ENCODE data around the gene COL21A1.
A peak's percentile ranks its signal among the peaks of the same experiment; 100 is the strongest.

The COL21A1 gene

GRCh38 chr6:56140090-56140489 is 107.3 kb downstream of the COL21A1 start:
- no peak for DNase-seq
- Histone ChIP-seq H3K9me3 (ENCODE audit: control extremely low read depth in 1 of 5, control insufficient read depth in 4 of 5, insufficient read depth in 2 of 5, low read depth in 1 of 5, low read length in 4 of 5) (no peaks in the 10 kb centered on the region), H3K27ac (ENCODE audit: insufficient read depth in 1 of 2, low read depth in 1 of 2, low read length in 2 of 2, poor library complexity in 1 of 2, severe bottlenecking in 2 of 2) (no peak overlapping the region), H3K36me3 (ENCODE audit: control insufficient read depth in 4 of 4, insufficient read depth in 4 of 4, low read length in 3 of 4) (no peaks in the 10 kb centered on the region), H3K27me3 (replicated peaks in 2 of 5; ENCODE audit: control insufficient read depth in 4 of 5, insufficient read depth in 5 of 5, low read length in 4 of 5) (no peaks in the 10 kb centered on the region), H3K4me1 (ENCODE audit: control extremely low read depth in 1 of 4, control insufficient read depth in 4 of 4, insufficient read depth in 4 of 4, low read length in 3 of 4) (no peaks in the 10 kb centered on the region), H3K4me3 (ENCODE audit: control insufficient read depth in 1 of 7, extremely low read depth in 1 of 7, insufficient read depth in 4 of 7, low read depth in 2 of 7, low read length in 6 of 7) (no peak overlapping the region)
- CTCF ChIA-PET: no interaction called here
- POLR2A ChIA-PET: no interaction called here

DNA sequence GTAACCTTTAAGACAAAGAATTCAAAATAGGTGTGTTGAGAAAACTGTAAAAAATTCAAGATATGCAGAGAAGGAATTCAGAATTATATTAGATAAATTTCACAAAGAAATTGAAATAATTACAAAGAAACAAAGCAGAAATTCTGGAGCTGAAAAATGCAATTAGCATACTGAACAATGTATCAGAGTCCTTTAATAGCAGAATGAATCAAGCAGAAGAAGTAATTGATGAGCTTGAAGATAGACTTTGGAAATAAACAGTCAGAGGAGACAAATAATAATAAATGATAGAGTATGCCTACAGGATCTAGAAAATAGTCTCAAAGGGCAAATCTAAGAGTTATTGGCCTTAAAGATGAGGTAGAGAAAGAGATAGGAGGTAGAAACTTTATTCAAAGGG is 131.7 kb downstream of the COL21A1 start:
- POLR2A ChIA-PET: no interaction called here
- Histone ChIP-seq H3K4me3 (ENCODE audit: control insufficient read depth in 1 of 7, extremely low read depth in 1 of 7, insufficient read depth in 4 of 7, low read depth in 2 of 7, low read length in 6 of 7) (no peak overlapping the region), H3K4me1 (ENCODE audit: control extremely low read depth in 1 of 4, control insufficient read depth in 4 of 4, insufficient read depth in 4 of 4, low read length in 3 of 4) (no peaks in the 10 kb centered on the region), H3K9me3 (ENCODE audit: control extremely low read depth in 1 of 5, control insufficient read depth in 4 of 5, insufficient read depth in 2 of 5, low read depth in 1 of 5, low read length in 4 of 5) (peaks cover 0 to 15% (median 0%) of the 10 kb centered on the region in 5 experiments), H3K36me3 (ENCODE audit: control insufficient read depth in 4 of 4, insufficient read depth in 4 of 4, low read length in 3 of 4) (no peaks in the 10 kb centered on the region), H3K27me3 (replicated peaks in 2 of 5; ENCODE audit: control insufficient read depth in 4 of 5, insufficient read depth in 5 of 5, low read length in 4 of 5) (no peaks in the 10 kb centered on the region), H3K27ac (ENCODE audit: insufficient read depth in 1 of 2, low read depth in 1 of 2, low read length in 2 of 2, poor library complexity in 1 of 2, severe bottlenecking in 2 of 2) (no peak overlapping the region)
- CTCF ChIA-PET: no interaction called here
- no peak for DNase-seq

DNA sequence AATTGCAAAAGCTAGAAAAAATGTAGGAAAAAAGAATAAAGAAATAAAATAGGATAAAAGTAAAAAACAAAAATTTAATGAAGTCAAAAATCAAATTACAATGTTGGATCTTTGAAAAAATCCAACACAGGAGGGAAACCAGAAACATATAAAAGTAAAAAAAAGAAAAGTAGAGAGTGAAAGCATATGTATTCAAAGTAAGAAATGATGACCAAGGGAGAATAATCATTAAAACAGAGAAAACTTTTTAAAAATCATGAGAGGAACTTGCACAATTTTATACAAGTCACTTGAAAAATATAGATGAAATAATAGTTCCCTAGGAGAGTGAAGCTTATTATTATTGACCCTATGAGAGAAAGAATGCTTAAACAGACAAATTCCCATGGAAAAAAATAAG is 138.2 kb downstream of the COL21A1 start:
- no peaks in the 10 kb centered on the region for H3K27me3 ChIP-seq (replicated peaks in 2 of 5; ENCODE audit: control insufficient read depth in 4 of 5, insufficient read depth in 5 of 5, low read length in 4 of 5)
- DNase-seq: no peak
- ChIA-PET POLR2A (no interaction called here), CTCF (no interaction called here)
- no peak overlapping the region for H3K4me3 ChIP-seq (ENCODE audit: control insufficient read depth in 1 of 7, extremely low read depth in 1 of 7, insufficient read depth in 4 of 7, low read depth in 2 of 7, low read length in 6 of 7)
- H3K36me3 ChIP-seq (ENCODE audit: control insufficient read depth in 4 of 4, insufficient read depth in 4 of 4, low read length in 3 of 4): no peaks in the 10 kb centered on the region
- H3K9me3 ChIP-seq (ENCODE audit: control extremely low read depth in 1 of 5, control insufficient read depth in 4 of 5, insufficient read depth in 2 of 5, low read depth in 1 of 5, low read length in 4 of 5): peaks cover 0 to 7% (median 0%) of the 10 kb centered on the region in 5 experiments
- H3K4me1 ChIP-seq (ENCODE audit: control extremely low read depth in 1 of 4, control insufficient read depth in 4 of 4, insufficient read depth in 4 of 4, low read length in 3 of 4): no peaks in the 10 kb centered on the region
- no peak overlapping the region for H3K27ac ChIP-seq (ENCODE audit: insufficient read depth in 1 of 2, low read depth in 1 of 2, low read length in 2 of 2, poor library complexity in 1 of 2, severe bottlenecking in 2 of 2)

DNA sequence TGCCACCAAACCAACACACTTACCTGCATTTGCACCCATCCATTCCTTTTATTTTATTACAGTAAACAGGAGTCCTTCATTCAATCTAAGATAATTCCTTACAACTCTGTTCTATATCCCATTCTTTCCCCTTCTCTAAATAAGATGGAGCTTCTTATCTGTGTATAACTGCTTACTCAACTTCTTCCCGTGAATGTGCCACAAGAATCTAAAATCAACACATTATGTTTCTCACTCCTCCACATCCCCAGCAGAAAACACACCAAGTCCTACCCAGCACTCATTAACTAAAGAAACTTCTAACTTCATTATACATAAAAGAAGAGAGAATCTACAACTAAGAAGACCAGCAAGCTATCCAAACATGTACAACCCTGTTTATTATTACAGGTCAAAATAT is 141.1 kb downstream of the COL21A1 start:
- Histone ChIP-seq H3K9me3 (ENCODE audit: control extremely low read depth in 1 of 5, control insufficient read depth in 4 of 5, insufficient read depth in 2 of 5, low read depth in 1 of 5, low read length in 4 of 5) (no peaks in the 10 kb centered on the region), H3K36me3 (ENCODE audit: control insufficient read depth in 4 of 4, insufficient read depth in 4 of 4, low read length in 3 of 4) (no peaks in the 10 kb centered on the region), H3K4me1 (ENCODE audit: control extremely low read depth in 1 of 4, control insufficient read depth in 4 of 4, insufficient read depth in 4 of 4, low read length in 3 of 4) (peaks cover 0 to 4% (median 0%) of the 10 kb centered on the region in 4 experiments), H3K27ac (ENCODE audit: insufficient read depth in 1 of 2, low read depth in 1 of 2, low read length in 2 of 2, poor library complexity in 1 of 2, severe bottlenecking in 2 of 2) (no peak overlapping the region), H3K27me3 (replicated peaks in 2 of 5; ENCODE audit: control insufficient read depth in 4 of 5, insufficient read depth in 5 of 5, low read length in 4 of 5) (no peaks in the 10 kb centered on the region), H3K4me3 (ENCODE audit: control insufficient read depth in 1 of 7, extremely low read depth in 1 of 7, insufficient read depth in 4 of 7, low read depth in 2 of 7, low read length in 6 of 7) (no peak overlapping the region)
- POLR2A ChIA-PET: no interaction called here
- DNase-seq: no peak
- whole genome bisulfite sequencing (ENCODE audit: insufficient coverage): no CpG with 5 or more reads among the region's 1 CpG
- CTCF ChIA-PET: no interaction called here

DNA sequence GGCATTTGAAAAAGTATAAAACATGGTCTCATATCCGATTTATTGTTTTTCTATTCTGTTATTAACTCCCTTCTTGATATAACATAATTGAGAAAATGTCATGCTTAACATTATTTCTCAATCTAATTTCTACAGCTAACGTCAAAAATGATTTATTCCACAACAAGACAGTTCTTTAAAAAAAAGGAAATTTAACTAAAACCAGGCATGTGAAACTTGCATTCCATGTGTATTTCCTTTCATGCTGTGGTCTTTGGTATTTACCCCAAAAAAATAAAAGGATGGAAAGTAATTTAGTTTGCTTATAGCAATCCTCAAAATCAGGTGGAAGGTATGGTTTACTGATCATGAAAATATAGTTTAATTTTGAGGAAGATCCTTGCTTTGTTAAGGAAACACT is 142.8 kb downstream of the COL21A1 start:
- no CpG with 5 or more reads among the region's 2 CpGs for WGBS (ENCODE audit: insufficient coverage)
- no peaks in the 10 kb centered on the region for H3K27me3 ChIP-seq (replicated peaks in 2 of 5; ENCODE audit: control insufficient read depth in 4 of 5, insufficient read depth in 5 of 5, low read length in 4 of 5)
- ChIA-PET POLR2A (no interaction called here), CTCF (no interaction called here)
- no peak overlapping the region for H3K4me3 ChIP-seq (ENCODE audit: control insufficient read depth in 1 of 7, extremely low read depth in 1 of 7, insufficient read depth in 4 of 7, low read depth in 2 of 7, low read length in 6 of 7)
- no peaks in the 10 kb centered on the region for H3K9me3 ChIP-seq (ENCODE audit: control extremely low read depth in 1 of 5, control insufficient read depth in 4 of 5, insufficient read depth in 2 of 5, low read depth in 1 of 5, low read length in 4 of 5)
- peaks cover 0 to 10% (median 2%) of the 10 kb centered on the region in 4 experiments for H3K4me1 ChIP-seq (ENCODE audit: control extremely low read depth in 1 of 4, control insufficient read depth in 4 of 4, insufficient read depth in 4 of 4, low read length in 3 of 4)
- H3K36me3 ChIP-seq (ENCODE audit: control insufficient read depth in 4 of 4, insufficient read depth in 4 of 4, low read length in 3 of 4): no peaks in the 10 kb centered on the region
- no peak for DNase-seq
- H3K27ac ChIP-seq (ENCODE audit: insufficient read depth in 1 of 2, low read depth in 1 of 2, low read length in 2 of 2, poor library complexity in 1 of 2, severe bottlenecking in 2 of 2): no peak overlapping the region

DNA sequence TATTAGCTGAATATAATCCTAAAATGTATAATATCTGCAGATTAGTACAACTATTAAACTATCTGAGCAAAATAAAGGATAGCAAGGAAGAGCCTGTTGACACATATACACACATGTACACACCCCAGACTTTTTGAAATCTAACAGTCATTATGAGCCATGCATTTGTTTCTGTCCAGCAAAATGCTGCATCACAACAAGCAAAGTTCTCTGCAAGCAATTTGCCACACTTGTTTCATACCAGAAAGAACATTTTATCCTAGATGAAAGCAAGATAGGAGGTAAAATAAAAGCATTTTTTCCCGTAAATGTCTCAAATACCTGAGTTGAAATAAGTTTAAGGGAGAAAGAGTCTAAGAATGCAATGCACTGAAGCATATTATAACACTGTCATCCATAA is 145.2 kb downstream of the COL21A1 start:
- DNase-seq: no peak
- Histone ChIP-seq H3K27ac (ENCODE audit: insufficient read depth in 1 of 2, low read depth in 1 of 2, low read length in 2 of 2, poor library complexity in 1 of 2, severe bottlenecking in 2 of 2) (no peak overlapping the region), H3K4me3 (ENCODE audit: control insufficient read depth in 1 of 7, extremely low read depth in 1 of 7, insufficient read depth in 4 of 7, low read depth in 2 of 7, low read length in 6 of 7) (no peak overlapping the region), H3K27me3 (replicated peaks in 2 of 5; ENCODE audit: control insufficient read depth in 4 of 5, insufficient read depth in 5 of 5, low read length in 4 of 5) (no peaks in the 10 kb centered on the region), H3K36me3 (ENCODE audit: control insufficient read depth in 4 of 4, insufficient read depth in 4 of 4, low read length in 3 of 4) (no peaks in the 10 kb centered on the region), H3K9me3 (ENCODE audit: control extremely low read depth in 1 of 5, control insufficient read depth in 4 of 5, insufficient read depth in 2 of 5, low read depth in 1 of 5, low read length in 4 of 5) (no peaks in the 10 kb centered on the region), H3K4me1 (ENCODE audit: control extremely low read depth in 1 of 4, control insufficient read depth in 4 of 4, insufficient read depth in 4 of 4, low read length in 3 of 4) (peaks cover 0 to 10% (median 2%) of the 10 kb centered on the region in 4 experiments)
- ChIA-PET CTCF (no interaction called here), POLR2A (no interaction called here)
- WGBS (ENCODE audit: insufficient coverage): no CpG with 5 or more reads among the region's 1 CpG

DNA sequence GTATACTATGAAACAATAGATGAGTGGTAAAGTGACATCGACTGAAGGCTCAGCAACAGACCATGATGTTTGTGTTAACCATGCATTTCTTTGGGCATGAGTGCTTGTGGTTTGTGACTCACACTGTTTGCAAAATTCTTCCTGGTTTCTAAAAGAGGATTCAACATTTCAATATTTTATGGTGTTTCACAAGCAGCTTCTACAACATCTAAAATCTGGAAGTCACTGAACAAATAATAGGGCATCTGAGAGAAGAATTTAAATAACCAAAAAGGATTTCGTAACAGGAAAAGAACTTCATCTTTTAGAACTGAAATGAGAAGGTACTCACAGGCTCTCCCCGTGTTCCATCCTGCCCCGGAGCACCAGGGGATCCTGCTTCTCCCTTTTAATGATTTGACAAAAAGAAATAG is 146.2 kb downstream of the COL21A1 start:
- H3K9me3 ChIP-seq (ENCODE audit: control extremely low read depth in 1 of 5, control insufficient read depth in 4 of 5, insufficient read depth in 2 of 5, low read depth in 1 of 5, low read length in 4 of 5): no peaks in the 10 kb centered on the region
- POLR2A ChIA-PET: no interaction called here
- no peaks in the 10 kb centered on the region for H3K27me3 ChIP-seq (replicated peaks in 2 of 5; ENCODE audit: control insufficient read depth in 4 of 5, insufficient read depth in 5 of 5, low read length in 4 of 5)
- 29% methylated on average over 3 of the region's 4 CpGs for WGBS (ENCODE audit: insufficient coverage)
- H3K4me1 ChIP-seq (ENCODE audit: control extremely low read depth in 1 of 4, control insufficient read depth in 4 of 4, insufficient read depth in 4 of 4, low read length in 3 of 4): peaks cover 0 to 10% (median 2%) of the 10 kb centered on the region in 4 experiments
- no peaks in the 10 kb centered on the region for H3K36me3 ChIP-seq (ENCODE audit: control insufficient read depth in 4 of 4, insufficient read depth in 4 of 4, low read length in 3 of 4)
- H3K4me3 ChIP-seq (ENCODE audit: control insufficient read depth in 1 of 7, extremely low read depth in 1 of 7, insufficient read depth in 4 of 7, low read depth in 2 of 7, low read length in 6 of 7): no peak overlapping the region
- DNase-seq: peak; percentile 3 to 66 (median 46)
- H3K27ac ChIP-seq (ENCODE audit: insufficient read depth in 1 of 2, low read depth in 1 of 2, low read length in 2 of 2, poor library complexity in 1 of 2, severe bottlenecking in 2 of 2): no peak overlapping the region
- CTCF ChIA-PET: interaction anchor here (1.1 to 1.5 kb wide), 2 partner anchors 16 to 191 kb away, joined by 3 read pairs; no protein-coding TSS in a partner anchor
